ENCODE measurements around the gene ZBTB22.

GRCh38 chr6:33344701-33345697, 27.5 kb upstream of the ZBTB22 start:
- TF ChIP-seq CTCF (IDR thresholded peaks at IDR 0.05), result peak; percentile 14 to 72 (median 47)
- no peak for TF ChIP-seq POLR2A (IDR thresholded peaks at IDR 0.05)
- peak; percentile 76 for TF ChIP-seq POLR2AphosphoS5 (IDR thresholded peaks at IDR 0.05)

All from prostate gland (tissue), 2 donors.